HG03159 (cell line): ENCODE results near the gene FRY.

Experiments
- ATAC-seq: cut with Tn5 transposase; IDR thresholded peaks from one replicate; pipeline ENCODE4 v1.9.1; 2021; ENCODE audit warnings: mild to moderate bottlenecking, moderate library complexity; ENCODE audit not compliant: unreplicated experiment

The FRY gene

DNA sequence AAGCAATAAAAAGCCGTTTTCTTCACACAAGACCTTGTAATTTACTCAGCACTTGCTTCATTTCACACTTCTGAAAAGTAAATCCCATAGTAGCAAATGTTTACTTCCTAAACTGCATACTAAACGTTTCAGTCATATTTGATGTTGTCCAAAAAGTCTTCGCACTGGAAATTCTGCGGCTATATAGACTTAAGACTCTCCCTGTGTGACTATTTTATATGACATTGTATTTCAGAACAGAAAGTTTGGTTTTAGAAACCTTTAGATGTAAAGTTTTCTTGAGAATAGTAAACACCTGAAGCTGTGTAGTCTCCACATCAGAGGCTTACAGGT, 254.0 kb downstream of the FRY start:
- ATAC-seq, result no peak

DNA sequence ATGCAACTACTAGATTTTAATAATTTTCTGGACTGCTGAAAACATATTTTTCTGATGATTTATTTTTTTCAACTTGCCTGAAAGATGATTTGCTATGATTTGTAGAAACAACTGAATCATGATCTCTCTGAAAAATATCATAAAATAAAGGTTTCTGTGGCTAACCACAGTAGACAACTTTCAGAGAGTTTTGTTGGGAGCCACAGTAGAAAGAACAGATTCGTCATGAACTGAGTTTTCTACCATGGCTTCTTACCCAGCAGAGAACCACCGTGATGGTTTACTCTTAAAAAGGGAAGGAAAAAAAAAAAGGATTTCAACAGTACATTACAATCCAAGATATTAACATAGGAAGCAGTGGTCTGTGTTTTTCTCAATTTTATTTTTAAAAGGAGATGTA, 265.6 kb downstream of the FRY start:
- ATAC-seq, result no peak

DNA sequence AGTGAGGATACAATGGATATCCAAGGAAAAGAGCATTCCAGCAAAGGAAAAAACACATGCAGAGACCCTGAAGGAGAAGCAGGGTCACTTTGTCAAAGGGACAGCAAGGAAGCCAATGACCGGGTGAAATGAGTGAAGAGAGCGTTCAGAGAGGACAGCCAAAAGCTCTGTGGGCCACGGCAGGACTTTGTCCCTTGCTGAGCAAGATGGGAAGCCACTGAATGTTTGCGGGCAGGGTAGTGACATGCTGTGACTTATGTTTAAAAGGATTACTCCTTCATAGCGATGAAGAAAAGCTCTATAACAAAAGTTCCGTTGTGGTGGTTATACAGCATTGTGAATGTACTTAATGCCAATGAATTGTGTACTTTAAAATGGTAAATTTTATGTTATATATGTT, 267.1 kb downstream of the FRY start:
- no peak for ATAC-seq

DNA sequence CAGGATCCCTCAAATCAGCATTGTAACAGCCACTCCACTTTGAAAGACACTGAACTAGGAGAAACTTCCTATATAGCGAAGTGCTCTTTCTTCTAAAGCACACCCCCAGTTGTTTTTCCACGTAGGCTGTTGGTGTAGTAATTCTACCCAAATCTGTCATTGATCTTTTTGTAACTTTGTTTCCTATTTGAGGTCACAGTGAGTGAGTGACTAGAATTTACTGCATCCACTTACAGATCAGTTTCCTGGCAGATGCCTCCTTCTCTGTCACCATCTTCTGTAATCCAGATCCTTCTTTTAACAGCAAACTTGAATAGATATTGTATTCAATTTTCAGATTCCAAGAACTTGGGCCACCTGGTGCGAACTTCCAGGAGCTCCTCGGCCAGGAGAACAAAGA, 268.3 kb downstream of the FRY start:
- no peak for ATAC-seq

DNA sequence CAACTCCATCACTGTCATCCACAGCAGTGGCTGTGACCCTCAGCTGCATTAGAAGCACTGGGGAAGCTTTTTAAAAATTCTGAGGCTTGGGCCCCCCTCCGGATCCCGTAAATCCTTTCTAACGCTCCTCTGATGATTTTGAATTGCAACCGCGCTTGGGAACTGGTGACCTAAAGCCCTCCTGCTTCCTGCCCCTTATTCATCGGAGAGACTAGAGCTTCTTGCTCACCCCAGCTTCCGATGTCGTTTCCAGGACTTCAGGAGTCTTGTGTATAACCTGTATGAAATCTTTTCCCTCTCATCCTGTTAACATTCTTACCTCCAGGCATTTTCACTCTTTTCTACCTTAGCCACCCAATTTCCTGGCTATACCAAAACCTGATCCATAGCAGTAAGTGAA, 268.8 kb downstream of the FRY start:
- no peak for ATAC-seq

DNA sequence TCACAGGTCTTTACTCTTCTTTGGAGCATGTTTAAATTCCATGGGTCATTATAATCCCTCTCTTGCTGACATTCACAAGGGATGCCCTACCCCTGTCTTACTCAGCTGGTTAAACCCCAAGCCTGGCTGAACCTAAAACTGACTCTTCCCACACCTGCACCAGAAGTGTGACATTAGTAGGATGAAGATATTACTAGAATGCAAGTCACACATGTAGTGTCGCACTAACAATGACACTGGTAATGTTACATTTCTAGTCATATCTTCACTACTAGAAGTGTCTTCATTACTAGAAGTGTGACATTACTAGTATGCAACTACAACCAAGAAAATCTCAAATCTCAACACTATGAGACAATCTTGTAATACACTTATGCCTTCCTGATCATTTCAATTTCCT, 269.3 kb downstream of the FRY start:
- ATAC-seq, result no peak

DNA sequence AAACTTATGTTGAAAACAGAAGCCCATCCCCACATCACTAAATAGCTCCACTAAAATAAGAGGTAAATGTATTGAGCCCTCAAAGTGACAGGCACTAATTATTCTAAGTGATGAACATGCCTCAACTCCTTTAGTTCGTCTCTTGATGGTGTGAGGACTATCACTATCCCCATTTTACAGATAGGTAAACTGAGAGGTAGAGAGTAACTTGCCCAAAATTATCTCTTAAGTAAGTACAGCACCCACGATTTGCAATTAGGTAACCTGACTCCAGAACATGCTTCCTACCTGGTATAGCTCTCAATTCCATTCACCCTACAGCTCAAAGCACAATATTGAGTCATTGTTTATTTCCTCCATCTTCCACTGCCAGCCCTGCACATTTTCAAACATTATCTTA, 270.9 kb downstream of the FRY start:
- no peak for ATAC-seq

DNA sequence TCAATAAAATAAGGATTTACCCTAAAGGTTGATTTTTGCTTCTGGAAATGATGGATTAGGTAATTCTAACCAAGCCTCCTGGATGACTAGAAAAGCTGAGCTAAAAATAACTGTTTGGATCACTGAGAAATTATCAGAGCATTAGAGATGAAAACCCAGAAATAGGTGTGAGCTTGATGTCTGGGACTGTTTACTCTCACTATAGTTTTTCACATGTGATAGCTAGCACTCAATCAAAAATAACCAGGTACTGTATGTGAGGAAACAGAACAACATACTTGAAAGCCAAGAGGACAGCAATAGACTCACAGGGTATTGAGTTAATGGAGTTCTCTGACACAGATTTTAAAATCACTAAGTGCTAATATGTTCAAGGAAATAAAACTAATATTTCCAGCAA, 274.1 kb downstream of the FRY start:
- no peak for ATAC-seq

DNA sequence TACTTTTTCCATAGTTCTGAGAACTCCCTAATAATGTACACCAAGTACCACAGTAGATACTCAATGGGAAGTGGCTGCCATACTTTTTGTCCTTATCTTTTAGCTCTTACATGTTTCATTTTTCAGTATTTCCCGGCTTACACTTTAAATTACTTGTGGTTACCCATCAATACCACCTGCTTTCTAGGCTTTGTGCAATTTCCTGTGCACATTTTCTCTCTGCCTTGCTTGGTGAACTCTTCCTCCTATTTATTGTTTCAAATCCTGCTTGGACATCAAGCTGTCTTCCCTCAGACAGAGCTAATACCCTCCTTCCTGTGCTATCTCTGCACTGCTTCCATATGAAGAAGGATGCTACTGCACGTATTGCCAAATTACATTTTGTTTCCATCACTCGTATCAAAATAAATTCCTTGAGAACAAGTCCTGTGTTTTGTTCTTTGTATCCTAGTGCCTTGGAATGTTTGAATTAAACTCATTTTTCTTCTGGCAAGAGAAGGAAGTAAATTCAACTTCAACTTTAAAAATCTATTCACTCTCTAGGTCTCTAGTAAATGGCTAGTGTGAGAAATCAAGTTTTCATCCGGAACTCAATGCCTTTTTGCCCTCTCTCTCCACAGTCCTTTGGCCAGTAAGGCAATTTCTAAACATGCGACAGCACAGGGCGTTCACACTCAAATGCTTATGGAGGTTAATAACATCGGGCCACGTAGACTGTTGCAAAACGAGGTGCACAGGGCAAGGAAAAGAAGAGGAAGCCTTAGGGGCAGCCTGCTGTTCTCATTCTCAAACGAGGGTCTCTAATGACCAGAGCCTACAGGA, 277.9 kb downstream of the FRY start:
- ATAC-seq, result peak; percentile 27

DNA sequence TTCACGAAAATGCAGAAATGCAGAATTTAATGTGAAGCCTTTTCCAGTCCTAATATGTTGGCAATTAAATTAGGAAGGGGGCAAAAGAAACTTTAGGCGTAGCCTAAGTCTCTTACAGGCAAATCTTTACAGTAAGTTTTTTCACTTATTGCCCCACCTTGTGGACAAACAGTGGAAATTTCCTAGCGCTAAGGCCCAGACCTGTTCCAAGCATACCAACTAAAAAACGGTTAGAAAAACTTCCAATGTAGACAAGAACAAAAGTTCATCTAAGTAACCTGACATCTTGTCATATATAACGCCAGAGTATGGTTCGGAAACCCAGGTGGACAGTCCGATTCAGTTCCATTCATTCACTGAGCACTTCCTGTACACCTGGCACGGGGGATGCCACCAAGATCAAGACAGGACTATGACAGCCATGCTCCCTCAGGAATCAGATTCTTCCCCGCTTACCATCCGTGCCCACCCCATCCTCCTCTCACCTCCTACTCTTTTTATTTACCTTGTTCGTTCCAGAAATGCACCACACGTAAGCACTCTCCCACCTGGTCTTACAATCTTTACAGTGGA, 278.6 kb downstream of the FRY start:
- peak; percentile 60 for ATAC-seq

DNA sequence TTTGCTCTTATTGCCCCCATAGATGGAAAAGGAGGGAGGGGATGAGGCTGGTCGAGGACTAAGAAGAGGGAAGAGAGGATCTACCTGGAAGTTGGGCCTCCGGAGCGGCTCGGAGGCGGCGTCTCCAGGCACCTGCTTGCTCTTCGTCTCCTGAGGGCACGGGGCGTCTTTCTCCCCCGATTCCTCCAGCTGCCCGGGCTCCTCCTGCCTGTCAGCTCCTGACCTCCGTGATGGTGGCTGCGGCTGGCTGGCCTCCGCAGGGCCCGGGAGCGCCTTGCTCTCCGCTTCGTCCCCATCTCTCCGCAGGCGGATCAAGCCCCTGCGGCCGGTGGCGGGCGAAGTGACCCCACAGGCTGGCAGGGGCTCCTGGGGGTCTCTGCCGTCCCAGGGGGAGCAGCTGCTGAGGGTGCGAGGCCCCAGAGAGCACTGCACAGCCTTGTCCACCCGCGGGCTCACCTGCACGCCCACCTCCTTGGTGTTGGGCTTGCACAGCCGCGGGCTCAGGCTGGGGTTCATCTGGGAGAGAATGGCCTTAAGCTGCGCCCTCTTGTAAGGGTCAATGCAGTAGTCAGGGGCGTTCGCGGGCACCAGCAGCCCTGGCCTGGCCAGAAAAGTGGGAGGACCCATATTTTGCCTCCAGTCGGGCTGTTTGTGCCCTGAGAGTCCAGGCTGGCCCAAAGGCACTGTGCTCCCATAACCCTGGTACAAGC, 279.8 kb downstream of the FRY start:
- no peak for ATAC-seq

DNA sequence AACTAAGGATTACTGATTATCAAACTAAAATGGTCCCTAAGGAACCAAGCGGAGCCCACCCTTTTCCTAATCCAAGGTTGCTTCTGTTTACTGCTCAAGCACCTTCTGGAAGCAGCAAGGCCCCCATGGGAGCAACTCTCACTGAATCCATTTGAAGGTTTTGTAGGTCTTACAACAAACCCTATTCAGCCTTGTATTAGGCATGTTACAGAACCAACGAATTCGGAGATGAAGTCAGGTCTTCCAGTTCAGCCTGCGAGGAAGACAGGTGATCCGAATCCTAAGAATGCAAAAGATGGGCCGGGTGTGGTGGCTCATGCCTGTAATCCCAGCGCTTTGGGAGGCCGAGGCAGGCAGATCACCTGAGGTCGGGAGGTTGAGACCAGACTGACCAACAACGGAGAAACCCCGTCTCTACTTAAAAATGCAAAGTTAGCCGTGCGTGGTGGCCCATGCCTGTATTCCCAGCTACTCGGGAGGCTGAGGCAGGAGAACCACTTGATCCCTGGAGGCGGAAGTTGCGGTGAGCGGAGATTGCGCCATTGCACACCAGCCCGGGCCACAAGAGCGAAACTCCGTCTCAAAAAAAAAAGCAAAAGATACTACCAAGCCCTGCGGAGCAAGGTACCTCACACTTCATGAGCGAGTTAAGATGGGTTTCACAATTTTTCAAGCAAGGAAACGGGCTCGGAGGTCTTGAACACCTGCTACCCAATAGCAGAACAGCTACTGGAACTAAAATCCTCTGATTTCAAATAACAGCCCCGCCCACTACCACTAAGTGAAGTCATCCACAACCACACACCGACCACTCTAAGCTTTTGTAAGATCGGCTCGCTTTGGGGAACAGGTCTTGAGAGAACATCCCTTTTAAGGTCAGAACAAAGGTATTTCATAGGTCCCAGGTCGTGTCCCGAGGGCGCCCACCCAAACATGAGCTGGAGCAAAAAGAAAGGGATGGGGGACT, 283.0 kb downstream of the FRY start:
- peak; percentile 37 for ATAC-seq

DNA sequence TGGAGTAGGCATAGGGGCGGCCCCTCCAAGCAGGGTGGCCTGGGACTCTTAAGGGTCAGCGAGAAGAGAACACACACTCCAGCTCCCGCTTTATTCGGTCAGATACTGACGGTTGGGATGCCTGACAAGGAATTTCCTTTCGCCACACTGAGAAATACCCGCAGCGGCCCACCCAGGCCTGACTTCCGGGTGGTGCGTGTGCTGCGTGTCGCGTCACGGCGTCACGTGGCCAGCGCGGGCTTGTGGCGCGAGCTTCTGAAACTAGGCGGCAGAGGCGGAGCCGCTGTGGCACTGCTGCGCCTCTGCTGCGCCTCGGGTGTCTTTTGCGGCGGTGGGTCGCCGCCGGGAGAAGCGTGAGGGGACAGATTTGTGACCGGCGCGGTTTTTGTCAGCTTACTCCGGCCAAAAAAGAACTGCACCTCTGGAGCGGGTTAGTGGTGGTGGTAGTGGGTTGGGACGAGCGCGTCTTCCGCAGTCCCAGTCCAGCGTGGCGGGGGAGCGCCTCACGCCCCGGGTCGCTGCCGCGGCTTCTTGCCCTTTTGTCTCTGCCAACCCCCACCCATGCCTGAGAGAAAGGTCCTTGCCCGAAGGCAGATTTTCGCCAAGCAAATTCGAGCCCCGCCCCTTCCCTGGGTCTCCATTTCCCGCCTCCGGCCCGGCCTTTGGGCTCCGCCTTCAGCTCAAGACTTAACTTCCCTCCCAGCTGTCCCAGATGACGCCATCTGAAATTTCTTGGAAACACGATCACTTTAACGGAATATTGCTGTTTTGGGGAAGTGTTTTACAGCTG, 283.9 kb downstream of the FRY start, which contains the start of the genes BRCA2 and ZAR1L:
BRCA2 (plus strand) TSS at position 271 of the 790 bp plus-strand sequence. CDS start 953 bp downstream, outside the sequence.
ZAR1L (minus strand) TSS at position 126 of the 790 bp plus-strand sequence. CDS start 3,438 bp downstream, outside the sequence.
- ATAC-seq, result peak; percentile 90

DNA sequence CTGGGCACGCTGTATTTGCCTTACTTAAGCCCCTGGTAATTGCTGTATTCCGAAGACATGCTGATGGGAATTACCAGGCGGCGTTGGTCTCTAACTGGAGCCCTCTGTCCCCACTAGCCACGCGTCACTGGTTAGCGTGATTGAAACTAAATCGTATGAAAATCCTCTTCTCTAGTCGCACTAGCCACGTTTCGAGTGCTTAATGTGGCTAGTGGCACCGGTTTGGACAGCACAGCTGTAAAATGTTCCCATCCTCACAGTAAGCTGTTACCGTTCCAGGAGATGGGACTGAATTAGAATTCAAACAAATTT, 284.4 kb downstream of the FRY start:
- ATAC-seq, result peak; percentile 36

DNA sequence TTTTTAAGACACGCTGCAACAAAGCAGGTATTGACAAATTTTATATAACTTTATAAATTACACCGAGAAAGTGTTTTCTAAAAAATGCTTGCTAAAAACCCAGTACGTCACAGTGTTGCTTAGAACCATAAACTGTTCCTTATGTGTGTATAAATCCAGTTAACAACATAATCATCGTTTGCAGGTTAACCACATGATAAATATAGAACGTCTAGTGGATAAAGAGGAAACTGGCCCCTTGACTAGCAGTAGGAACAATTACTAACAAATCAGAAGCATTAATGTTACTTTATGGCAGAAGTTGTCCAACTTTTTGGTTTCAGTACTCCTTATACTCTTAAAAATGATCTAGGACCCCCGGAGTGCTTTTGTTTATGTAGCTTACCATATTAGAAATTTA, 284.9 kb downstream of the FRY start:
- no peak for ATAC-seq

DNA sequence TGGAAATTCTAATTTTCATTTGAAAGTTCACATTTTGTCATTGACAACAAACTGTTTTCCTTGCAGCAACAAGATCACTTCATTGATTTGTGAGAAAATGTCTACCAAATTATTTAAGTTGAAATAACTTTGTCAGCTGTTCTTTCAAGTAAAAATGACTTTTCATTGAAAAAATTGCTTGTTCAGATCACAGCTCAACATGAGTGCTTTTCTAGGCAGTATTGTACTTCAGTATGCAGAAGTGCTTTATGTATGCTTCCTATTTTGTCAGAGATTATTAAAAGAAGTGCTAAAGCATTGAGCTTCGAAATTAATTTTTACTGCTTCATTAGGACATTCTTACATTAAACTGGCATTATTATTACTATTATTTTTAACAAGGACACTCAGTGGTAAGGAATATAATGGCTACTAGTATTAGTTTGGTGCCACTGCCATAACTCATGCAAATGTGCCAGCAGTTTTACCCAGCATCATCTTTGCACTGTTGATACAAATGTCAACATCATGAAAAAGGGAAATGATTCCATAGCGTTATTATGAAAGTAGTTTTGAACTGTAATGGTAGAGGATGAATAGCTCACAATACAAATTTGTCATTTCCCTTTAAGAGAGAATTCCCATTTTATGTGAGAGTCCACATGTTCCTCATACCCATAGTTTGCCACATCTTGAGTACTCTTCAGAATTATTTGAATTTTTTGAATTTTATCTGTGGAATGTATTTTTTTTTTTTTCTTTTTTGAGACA, 286.3 kb downstream of the FRY start:
- no peak for ATAC-seq

DNA sequence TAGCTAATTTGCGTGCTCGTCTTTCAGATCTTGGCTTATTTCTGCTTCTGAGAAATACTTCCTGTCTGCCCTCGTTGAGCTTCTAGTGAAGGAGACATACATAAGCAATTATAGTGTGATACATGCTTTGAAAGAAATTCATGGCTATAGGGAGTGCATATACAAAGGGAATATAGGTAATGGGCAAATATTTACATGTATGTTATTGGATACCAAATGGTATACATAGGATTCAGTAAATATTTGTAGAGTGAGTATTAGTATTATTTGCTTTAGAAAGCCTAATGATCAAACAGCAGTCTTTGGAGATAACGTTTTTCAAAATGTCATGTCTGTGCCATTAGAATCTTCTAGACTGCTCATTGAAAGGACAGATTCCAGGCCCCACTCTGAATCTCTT, 289.0 kb downstream of the FRY start:
- no peak for ATAC-seq

DNA sequence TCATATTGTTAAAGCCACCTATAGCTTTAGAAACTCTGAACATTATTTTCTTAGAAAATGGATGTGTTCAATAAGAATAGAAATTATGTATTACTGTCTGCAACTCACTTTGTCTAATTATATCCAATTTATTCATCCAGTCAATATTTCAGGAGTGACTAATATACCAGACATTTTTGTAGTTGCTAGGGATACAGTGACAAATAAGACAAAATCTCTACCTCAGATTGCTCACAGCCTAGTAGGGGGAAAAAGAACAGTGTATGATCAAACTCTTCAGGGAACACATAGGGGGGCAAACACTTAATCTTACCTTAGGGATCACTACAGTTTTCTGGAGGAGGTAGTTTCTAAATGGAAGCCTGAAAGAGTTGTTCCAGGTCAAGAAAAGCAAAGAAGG, 292.3 kb downstream of the FRY start:
- no peak for ATAC-seq

DNA sequence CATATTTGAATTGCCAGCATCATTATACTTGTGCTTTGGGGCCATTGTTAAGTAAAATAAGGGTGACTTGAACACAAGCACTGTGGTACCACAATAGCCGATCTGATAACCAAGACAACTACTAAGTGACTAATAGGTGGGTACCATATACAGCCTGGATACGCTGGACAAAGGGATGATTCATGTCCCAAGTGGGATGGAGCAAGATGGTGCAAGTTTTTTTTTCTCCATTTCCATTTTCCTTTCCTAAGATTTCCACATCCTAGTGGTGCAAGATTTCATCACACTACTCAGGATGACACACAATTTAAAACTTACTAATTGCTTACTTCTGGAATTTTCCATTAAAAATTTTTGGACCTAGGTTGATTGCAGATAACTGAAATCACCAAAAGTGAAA, 298.9 kb downstream of the FRY start:
- no peak for ATAC-seq

DNA sequence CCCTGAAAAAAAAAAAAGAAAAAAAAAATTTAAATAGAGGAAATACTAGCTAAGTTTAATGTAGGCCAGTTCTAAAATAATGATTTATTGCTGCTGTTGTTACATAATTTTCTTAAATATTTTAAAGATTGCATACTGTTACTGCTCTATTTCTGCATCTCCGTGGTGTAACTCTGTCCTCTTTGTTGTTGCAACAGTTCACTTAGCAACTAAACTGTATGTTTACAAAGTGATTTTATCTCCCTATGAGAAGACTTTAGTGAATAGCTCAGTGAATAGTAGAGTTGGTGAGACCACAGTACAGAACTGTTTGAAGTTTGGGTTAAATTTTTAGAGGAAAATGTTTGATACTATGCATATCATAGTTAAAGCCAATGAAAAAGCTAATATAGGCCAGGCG, 303.1 kb downstream of the FRY start:
- no peak for ATAC-seq
